ENCODE results near the gene SLAMF1.
"Not testable (repeated sequence)": the region's sequence is repeated elsewhere in the genome, so short reads cannot be mapped to it uniquely, and the experiment has no call there.

GRCh38 chr1:160559437-160559836, 87.4 kb downstream of the SLAMF1 start:
- not testable (repeated sequence) for TF ChIP-seq EZH2phosphoT487 (IDR thresholded peaks at IDR 0.05)
- TF ChIP-seq, protein P1, sequence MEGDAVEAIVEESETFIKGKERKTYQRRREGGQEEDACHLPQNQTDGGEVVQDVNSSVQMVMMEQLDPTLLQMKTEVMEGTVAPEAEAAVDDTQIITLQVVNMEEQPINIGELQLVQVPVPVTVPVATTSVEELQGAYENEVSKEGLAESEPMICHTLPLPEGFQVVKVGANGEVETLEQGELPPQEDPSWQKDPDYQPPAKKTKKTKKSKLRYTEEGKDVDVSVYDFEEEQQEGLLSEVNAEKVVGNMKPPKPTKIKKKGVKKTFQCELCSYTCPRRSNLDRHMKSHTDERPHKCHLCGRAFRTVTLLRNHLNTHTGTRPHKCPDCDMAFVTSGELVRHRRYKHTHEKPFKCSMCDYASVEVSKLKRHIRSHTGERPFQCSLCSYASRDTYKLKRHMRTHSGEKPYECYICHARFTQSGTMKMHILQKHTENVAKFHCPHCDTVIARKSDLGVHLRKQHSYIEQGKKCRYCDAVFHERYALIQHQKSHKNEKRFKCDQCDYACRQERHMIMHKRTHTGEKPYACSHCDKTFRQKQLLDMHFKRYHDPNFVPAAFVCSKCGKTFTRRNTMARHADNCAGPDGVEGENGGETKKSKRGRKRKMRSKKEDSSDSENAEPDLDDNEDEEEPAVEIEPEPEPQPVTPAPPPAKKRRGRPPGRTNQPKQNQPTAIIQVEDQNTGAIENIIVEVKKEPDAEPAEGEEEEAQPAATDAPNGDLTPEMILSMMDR (IDR thresholded peaks at IDR 0.05), result not testable (repeated sequence)
